B cell (primary cell): ENCODE data around the gene SAT1.

Experiments
- CTCF ChIP-seq: fragments of 200-600 bp; IDR thresholded peaks from one replicate; pipeline ENCODE4 v1.8.0; 2022; ENCODE audit warnings: antibody characterized with exemption, mild to moderate bottlenecking
- EZH2 ChIP-seq: IDR thresholded peaks from 2 replicates; pipeline ENCODE4 v1.6.1; 2012; ENCODE audit warnings: borderline replicate concordance, low read depth, mild to moderate bottlenecking, moderate library complexity, low read length; ENCODE audit not compliant: insufficient read depth, poor library complexity, severe bottlenecking

DNA sequence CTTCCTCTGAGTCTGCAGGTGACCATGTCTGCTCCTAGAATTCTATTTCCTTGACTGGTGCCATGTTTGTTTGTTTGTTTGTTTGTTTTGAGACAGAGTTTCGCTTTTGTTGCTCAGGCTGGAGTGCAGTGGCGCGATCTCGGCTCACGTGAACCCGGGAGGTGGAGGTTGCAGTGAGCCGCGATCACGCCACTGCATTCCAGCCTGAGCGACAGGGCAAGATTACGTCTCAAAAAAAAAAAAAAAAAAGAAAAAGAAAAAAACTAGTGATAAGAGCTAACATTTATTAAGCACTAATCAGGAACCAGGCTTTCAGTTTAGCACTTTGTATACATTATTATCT, 7.2 kb downstream of the SAT1 start:
- no peak for TF ChIP-seq CTCF
- no peak for TF ChIP-seq EZH2
